ENCODE measurements around the gene PLXNC1. TPM values are rescaled to one million over a fixed set of nuclear protein-coding genes. Genes with fewer than 3 reads are reported as not detected.

Gene PLXNC1
- total RNA-seq, 1 experiment from 2014 or later, result 0.30 TPM

DNA sequence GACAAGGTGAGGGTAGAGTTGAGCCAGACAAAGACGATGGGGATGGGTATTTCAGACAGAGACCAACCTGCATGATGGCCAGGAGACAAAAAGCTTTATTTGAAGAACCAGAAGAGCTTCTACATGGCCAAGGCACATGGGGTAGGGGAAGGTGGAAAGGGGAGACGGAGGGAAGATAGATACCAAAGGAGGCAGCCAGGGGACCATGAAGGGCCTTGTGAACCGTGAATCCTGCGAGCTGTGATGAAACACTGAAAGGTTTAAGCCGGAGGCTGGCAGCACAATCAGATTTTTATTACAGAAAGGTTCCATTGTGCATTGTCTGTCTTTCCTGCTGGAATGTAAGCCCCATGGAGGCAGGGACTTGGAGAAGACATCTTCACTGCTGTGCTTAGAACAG, 72.4 kb downstream of the PLXNC1 start:
- Histone ChIP-seq H3K4me1 (ENCODE audit: insufficient read depth, low read length, poor library complexity, severe bottlenecking) (no peaks in the 10 kb centered on the region), H3K9me3 (ENCODE audit: low read depth, low read length, poor library complexity, severe bottlenecking) (no peaks in the 10 kb centered on the region), H3K4me3 (ENCODE audit: low read depth, low read length, poor library complexity, severe bottlenecking) (no peak overlapping the region), H3K36me3 (ENCODE audit: insufficient read depth, low read length, poor library complexity, severe bottlenecking) (no peaks in the 10 kb centered on the region), H3K27ac (ENCODE audit: low read depth, low read length, poor library complexity, severe bottlenecking) (no peak overlapping the region), H3K27me3 (replicated peaks; ENCODE audit: insufficient read depth, low read depth, low read length, poor library complexity) (peaks cover 12% of the 10 kb centered on the region)
- DNase-seq (ENCODE audit: low spot score), result no peak
- POLR2A ChIA-PET (ENCODE audit: low non-redundant PET), result no interaction called here
- no peak for TF ChIP-seq EZH2 (IDR thresholded peaks at IDR 0.05; ENCODE audit: borderline replicate concordance, low read depth, low read length, poor library complexity, severe bottlenecking)
- TF ChIP-seq, protein P1, sequence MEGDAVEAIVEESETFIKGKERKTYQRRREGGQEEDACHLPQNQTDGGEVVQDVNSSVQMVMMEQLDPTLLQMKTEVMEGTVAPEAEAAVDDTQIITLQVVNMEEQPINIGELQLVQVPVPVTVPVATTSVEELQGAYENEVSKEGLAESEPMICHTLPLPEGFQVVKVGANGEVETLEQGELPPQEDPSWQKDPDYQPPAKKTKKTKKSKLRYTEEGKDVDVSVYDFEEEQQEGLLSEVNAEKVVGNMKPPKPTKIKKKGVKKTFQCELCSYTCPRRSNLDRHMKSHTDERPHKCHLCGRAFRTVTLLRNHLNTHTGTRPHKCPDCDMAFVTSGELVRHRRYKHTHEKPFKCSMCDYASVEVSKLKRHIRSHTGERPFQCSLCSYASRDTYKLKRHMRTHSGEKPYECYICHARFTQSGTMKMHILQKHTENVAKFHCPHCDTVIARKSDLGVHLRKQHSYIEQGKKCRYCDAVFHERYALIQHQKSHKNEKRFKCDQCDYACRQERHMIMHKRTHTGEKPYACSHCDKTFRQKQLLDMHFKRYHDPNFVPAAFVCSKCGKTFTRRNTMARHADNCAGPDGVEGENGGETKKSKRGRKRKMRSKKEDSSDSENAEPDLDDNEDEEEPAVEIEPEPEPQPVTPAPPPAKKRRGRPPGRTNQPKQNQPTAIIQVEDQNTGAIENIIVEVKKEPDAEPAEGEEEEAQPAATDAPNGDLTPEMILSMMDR (conservative IDR thresholded peaks at IDR 0.05; ENCODE audit: low read depth, low read length), result no peak
- intact Hi-C loops (cut with micrococcal nuclease; ENCODE audit: unreplicated experiment), result no loop called here
- CTCF ChIA-PET, result no interaction called here
- BruUV-seq (replicated peaks), result no TSS peak

DNA sequence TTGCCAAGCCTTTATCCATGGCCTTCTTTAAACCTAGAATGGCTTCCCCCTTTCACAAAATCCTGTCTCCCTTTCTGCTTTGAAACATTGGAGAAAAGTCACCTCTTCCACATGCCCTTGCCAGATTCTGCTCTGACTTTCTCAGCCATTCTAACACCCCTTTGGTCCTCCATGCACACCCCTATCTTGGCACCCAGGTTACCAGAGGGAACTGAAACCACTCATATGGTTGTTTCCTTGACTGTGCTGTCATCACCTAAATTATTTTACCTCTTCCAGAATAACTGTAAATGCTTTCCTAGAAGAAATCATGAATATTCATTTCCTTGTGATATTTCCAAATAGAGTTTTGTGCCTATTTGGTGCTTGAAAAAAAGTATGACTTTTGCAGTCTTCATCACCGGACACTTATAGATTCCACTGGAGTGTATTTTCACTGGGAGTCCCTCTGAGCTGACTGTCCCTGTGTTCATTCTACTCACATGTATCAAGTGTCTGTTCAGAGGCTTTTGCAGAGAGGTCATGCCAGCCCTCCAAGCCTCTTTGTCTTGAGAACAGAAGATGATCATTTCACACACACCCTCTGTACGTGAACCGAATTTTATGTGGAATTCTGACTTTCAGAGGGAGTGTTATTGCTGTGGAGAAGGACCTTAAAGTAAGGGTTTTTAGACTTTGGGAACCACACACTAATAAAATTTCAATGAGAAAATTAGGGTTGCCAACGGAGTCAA, 74.1 kb downstream of the PLXNC1 start:
- DNase-seq (ENCODE audit: low spot score), result no peak
- CTCF ChIA-PET, result no interaction called here
- intact Hi-C loops (cut with micrococcal nuclease; ENCODE audit: unreplicated experiment), result no loop called here
- POLR2A ChIA-PET (ENCODE audit: low non-redundant PET), result no interaction called here
- Histone ChIP-seq H3K36me3 (ENCODE audit: insufficient read depth, low read length, poor library complexity, severe bottlenecking) (no peaks in the 10 kb centered on the region), H3K27ac (ENCODE audit: low read depth, low read length, poor library complexity, severe bottlenecking) (no peak overlapping the region), H3K4me1 (ENCODE audit: insufficient read depth, low read length, poor library complexity, severe bottlenecking) (no peaks in the 10 kb centered on the region), H3K27me3 (replicated peaks; ENCODE audit: insufficient read depth, low read depth, low read length, poor library complexity) (peaks cover 12% of the 10 kb centered on the region), H3K4me3 (ENCODE audit: low read depth, low read length, poor library complexity, severe bottlenecking) (no peak overlapping the region), H3K9me3 (ENCODE audit: low read depth, low read length, poor library complexity, severe bottlenecking) (no peaks in the 10 kb centered on the region)
- no TSS peak for BruUV-seq (replicated peaks)
- no peak for TF ChIP-seq EZH2 (IDR thresholded peaks at IDR 0.05; ENCODE audit: borderline replicate concordance, low read depth, low read length, poor library complexity, severe bottlenecking)
- TF ChIP-seq, protein P1 (conservative IDR thresholded peaks at IDR 0.05; ENCODE audit: low read depth, low read length), result no peak

DNA sequence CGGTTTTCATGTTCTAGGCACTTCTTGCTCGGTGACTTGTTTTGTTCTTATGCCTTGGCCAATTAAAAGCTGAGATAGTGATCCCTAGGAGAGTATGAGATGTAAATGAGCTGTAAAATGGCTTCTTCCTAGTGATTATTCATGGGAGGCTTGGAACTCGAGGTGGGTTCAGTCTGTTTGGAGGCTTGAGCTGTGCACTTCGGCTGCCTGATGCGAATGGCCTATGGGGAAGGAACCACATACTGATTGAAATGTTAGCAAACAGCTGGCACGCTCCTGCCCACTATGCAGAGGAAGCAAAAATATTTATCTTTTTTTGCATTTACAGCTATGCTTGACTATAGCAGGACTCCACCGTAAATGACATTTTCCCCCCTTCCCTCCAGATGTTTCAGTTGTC, 75.5 kb downstream of the PLXNC1 start:
- CTCF ChIA-PET, result no interaction called here
- no TSS peak for BruUV-seq (replicated peaks)

More for the DNA sequence above, 75.5 kb downstream of the PLXNC1 start:
- H3K36me3 ChIP-seq (ENCODE audit: insufficient read depth, low read length, poor library complexity, severe bottlenecking), result no peaks in the 10 kb centered on the region
- peaks cover 18% of the 10 kb centered on the region for H3K27me3 ChIP-seq (replicated peaks; ENCODE audit: insufficient read depth, low read depth, low read length, poor library complexity)
- TF ChIP-seq, protein P1 (conservative IDR thresholded peaks at IDR 0.05; ENCODE audit: low read depth, low read length), result no peak
- POLR2A ChIA-PET (ENCODE audit: low non-redundant PET), result no interaction called here
- H3K4me1 ChIP-seq (ENCODE audit: insufficient read depth, low read length, poor library complexity, severe bottlenecking), result no peaks in the 10 kb centered on the region
- no peak overlapping the region for H3K27ac ChIP-seq (ENCODE audit: low read depth, low read length, poor library complexity, severe bottlenecking)
- no peak overlapping the region for H3K4me3 ChIP-seq (ENCODE audit: low read depth, low read length, poor library complexity, severe bottlenecking)
- no peak for DNase-seq (ENCODE audit: low spot score)
- H3K9me3 ChIP-seq (ENCODE audit: low read depth, low read length, poor library complexity, severe bottlenecking), result no peaks in the 10 kb centered on the region
- intact Hi-C loops (cut with micrococcal nuclease; ENCODE audit: unreplicated experiment), result no loop called here
